ENCODE measurements around the gene ANKS1B.

The ANKS1B gene

GRCh38 chr12:98807187-98807586, 1177.5 kb downstream of the ANKS1B start:
- CTCF ChIA-PET, result no interaction called here
- TF ChIP-seq CTCF (IDR thresholded peaks at IDR 0.05; ENCODE audit: control extremely low read depth, extremely low read depth, low read depth, missing control alignments), result no peak
- no peak for DNase-seq (ENCODE audit: extremely low spot score)
- POLR2A ChIA-PET, result no interaction called here

- ChIA-PET POLR2A (no interaction called here), CTCF (interaction anchor here (1.0 to 1.3 kb wide), 3 partner anchors 9 to 19 kb away, joined by 3 to 4 read pairs (median 4); no protein-coding TSS in a partner anchor)
- TF ChIP-seq CTCF (IDR thresholded peaks at IDR 0.05; ENCODE audit: control extremely low read depth, extremely low read depth, low read depth, missing control alignments), result peak; percentile 13
- no peak for DNase-seq (ENCODE audit: extremely low spot score)
Observed at GRCh38 chr12:98803468-98804209, 1181.1 kb downstream of the ANKS1B start.

GRCh38 chr12:98799822-98800221, 1184.9 kb downstream of the ANKS1B start:
- no peak for TF ChIP-seq CTCF (IDR thresholded peaks at IDR 0.05; ENCODE audit: control extremely low read depth, extremely low read depth, low read depth, missing control alignments)
- POLR2A ChIA-PET, result no interaction called here
- no peak for DNase-seq (ENCODE audit: extremely low spot score)
- CTCF ChIA-PET, result interaction anchor here (1.2 kb wide), 2 partner anchors 9 to 12 kb away, joined by 3 to 4 read pairs; no protein-coding TSS in a partner anchor

DNA sequence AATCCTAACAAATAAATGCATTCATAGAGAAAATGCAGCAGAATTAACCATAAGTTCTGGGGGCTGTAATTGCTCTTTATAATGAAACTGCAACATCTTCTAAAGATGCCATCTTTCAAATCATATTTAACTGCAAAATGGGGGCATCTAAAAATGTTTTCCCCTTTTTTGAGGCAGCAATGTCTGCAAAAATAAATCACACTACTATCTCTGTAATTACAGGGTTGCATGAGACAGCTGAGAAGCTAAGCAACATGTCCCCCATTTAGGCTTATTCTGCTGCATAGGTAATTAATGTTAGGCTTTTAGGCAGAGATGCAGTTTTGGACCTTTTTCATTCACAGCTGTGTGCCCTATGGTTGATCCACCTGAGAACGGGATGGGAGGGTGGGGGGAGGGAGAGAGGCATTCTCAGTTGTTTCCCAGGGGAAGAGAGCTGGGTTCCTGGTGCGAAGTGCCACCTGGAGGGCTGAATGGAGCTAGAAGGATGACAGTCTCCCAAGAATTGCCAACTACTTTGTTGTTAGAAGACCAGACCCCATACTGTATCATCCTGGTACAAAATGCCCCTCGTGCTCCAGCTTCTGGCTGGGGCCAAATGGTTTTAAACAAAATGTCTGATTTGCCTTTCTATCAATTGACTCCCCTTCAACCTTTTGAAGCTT, 1185.5 kb downstream of the ANKS1B start:
- TF ChIP-seq CTCF (IDR thresholded peaks at IDR 0.05; ENCODE audit: control extremely low read depth, extremely low read depth, low read depth, missing control alignments), result no peak
- no peak for DNase-seq (ENCODE audit: extremely low spot score)
- ChIA-PET POLR2A (no interaction called here), CTCF (interaction anchor here (1.2 kb wide), 1 partner anchor 13 kb away, joined by 4 read pairs; no protein-coding TSS in a partner anchor)

- no peak for DNase-seq (ENCODE audit: extremely low spot score)
- POLR2A ChIA-PET, result interaction anchor here (0.6 kb wide), 1 partner anchor 1664 kb away, joined by 3 read pairs; no protein-coding TSS in a partner anchor
- CTCF ChIA-PET, result interaction anchor here (1.0 to 1.5 kb wide), 2 partner anchors 9 to 42 kb away, joined by 3 to 4 read pairs; no protein-coding TSS in a partner anchor
- TF ChIP-seq CTCF (IDR thresholded peaks at IDR 0.05; ENCODE audit: control extremely low read depth, extremely low read depth, low read depth, missing control alignments), result no peak
Observed at GRCh38 chr12:98797200-98797599, 1187.5 kb downstream of the ANKS1B start.

GRCh38 chr12:98796745-98797144, 1188.0 kb downstream of the ANKS1B start:
- no peak for TF ChIP-seq CTCF (IDR thresholded peaks at IDR 0.05; ENCODE audit: control extremely low read depth, extremely low read depth, low read depth, missing control alignments)
- CTCF ChIA-PET, result interaction anchor here (1.5 kb wide), 1 partner anchor 9 kb away, joined by 4 read pairs; no protein-coding TSS in a partner anchor
- POLR2A ChIA-PET, result interaction anchor here (0.6 kb wide), 1 partner anchor 1664 kb away, joined by 3 read pairs; no protein-coding TSS in a partner anchor
- DNase-seq (ENCODE audit: extremely low spot score), result no peak

Measured in GM10248 (cell line).